D721Med (cell line): ENCODE data around the gene KIFAP3.

Experiments
- DNase-seq: peaks from one replicate; pipeline ENCODE4 v3.0.0; 2011; ENCODE audit warnings: low spot score; ENCODE audit not compliant: insufficient read length
- FAIRE-seq: peaks from 2 replicates; lab custom pipeline; 2011; peaks lifted over from hg19 to GRCh38; lab: Jason Lieb, UNC
- CTCF ChIP-seq: IDR thresholded peaks from 2 replicates; pipeline ENCODE4 v1.5.1; 2012; ENCODE audit warnings: mild to moderate bottlenecking, control low read depth; ENCODE audit not compliant: insufficient read depth; ENCODE audit errors: missing control alignments

KIFAP3 gene

GRCh38 chr1:169931795-169932231 lies 142.7 kb downstream of the KIFAP3 start:
- DNase-seq, result no peak
- no peak for TF ChIP-seq CTCF
- FAIRE-seq, result no peak

DNA sequence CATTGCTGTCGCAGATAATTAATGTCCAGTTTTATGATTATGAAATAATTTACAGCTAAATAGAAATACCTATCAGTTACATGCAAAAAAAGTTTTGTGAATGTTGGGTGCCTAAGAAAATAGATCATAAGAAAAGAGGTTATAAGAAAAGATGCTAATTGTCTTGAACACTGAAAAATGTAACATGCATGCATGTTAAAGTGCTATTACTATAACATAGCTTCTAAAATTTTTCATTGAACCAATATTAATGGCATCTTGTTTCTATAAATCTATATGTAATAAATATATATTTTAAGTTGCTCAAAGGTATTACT lies 145.3 kb downstream of the KIFAP3 start:
- no peak for TF ChIP-seq CTCF
- FAIRE-seq (no peak), DNase-seq (no peak)

- DNase-seq, result no peak
- peak; percentile 99 for FAIRE-seq
- peak; percentile 95 for TF ChIP-seq CTCF
Observed at GRCh38 chr1:169928438-169929209, 145.9 kb downstream of the KIFAP3 start.

GRCh38 chr1:169925505-169926482 lies 148.7 kb downstream of the KIFAP3 start:
- DNase-seq (no peak), FAIRE-seq (peak; percentile 88)
- TF ChIP-seq CTCF, result no peak

DNA sequence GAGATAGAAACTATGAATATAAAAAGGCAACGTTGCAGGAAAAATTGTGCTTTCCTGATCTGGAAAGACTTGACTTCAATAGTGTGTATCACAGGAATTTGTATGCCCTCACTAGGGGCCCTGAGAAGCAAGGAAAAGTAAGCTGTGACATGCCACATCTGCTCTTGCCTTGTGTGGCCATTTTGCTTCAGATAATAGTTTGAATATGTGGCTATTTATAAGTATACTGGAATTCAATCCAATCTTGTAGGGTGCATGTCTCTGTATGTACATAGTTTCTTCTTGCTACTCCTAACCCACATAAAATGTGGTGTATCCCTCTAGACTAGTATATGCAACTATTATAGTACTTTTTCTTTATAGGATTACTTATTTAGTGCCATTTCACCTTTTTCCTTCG lies 149.7 kb downstream of the KIFAP3 start:
- no peak for TF ChIP-seq CTCF
- DNase-seq (no peak), FAIRE-seq (peak; percentile 67)

DNA sequence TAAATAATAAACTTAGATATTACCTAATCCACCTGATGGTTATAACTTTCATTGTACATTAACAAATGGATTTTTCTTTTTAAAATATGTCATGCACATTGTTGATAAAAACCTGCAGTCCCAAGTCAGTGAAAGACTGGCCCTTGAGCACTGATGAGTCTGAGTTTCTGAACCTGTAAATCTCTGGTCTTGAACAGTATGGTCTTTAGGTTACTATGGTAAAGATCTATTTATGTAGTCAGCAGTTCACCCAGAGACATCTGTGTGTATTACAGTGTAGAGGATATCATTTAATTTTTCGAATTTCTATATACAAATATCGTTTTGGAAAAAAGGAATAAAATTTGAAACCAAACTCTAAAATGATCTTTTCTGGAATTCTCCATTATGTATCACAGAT lies 150.4 kb downstream of the KIFAP3 start:
- FAIRE-seq, result no peak
- DNase-seq, result no peak
- TF ChIP-seq CTCF, result no peak
